ENCODE measurements around the gene TNFSF11. TPM values are rescaled to one million over a fixed set of nuclear protein-coding genes. Genes with fewer than 3 reads are reported as not detected.

Gene TNFSF11
- total and polyA plus RNA-seq, 2 donors from 2014 or later, result 0.22 TPM; not detected in 1

DNA sequence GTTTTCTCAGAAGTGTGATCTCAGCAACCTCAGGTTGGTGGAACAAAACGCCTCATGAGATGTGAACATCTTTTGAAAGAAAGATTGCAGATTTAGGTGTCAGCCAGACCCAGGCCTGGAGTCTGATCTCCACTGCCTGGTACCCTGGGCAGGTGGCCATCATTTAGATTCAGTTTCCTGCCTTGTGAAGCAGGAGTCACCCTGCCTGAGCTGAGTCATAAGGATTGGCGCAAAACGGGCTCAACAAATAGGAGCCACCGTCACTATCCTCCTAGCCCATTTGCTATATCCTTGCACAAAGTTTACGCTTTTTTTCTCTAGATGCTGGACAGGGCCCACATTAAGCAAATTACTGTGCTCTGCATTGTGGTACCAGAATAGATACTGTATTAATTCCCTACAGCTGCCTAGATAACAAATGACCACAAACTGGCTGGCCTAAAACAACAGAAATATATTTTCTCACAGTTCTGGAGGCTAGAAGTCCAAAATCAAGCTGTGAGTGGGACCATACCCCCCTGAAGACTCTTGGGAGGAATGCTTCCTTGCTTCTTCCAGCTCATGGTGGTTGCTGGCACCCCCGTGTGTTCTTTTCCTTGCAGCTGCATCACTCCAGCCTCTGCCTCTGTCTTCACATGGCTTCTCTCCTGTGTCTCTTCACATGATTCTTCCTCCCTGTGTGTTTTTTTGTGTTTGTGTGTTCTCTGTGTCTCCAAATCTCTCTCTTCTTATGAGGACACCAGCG, 38.2 kb downstream of the TNFSF11 start:
- no peak for DNase-seq
- intact Hi-C loops (cut with DNase I), result no loop called here
- Histone ChIP-seq H3K36me3 (ENCODE audit: control insufficient read depth in 2 of 3, insufficient read depth in 3 of 3, low read length in 3 of 3) (no peaks in the 10 kb centered on the region), H3K4me3 (ENCODE audit: low read length in 3 of 3) (no peak overlapping the region), H3K9me3 (ENCODE audit: control insufficient read depth in 2 of 3, insufficient read depth in 1 of 3, low read length in 3 of 3) (no peaks in the 10 kb centered on the region), H3K9ac (ENCODE audit: low read length in 3 of 3) (no peak overlapping the region), H3K27me3 (ENCODE audit: control insufficient read depth, insufficient read depth, low read length) (no peaks in the 10 kb centered on the region), H3K27ac (ENCODE audit: low read depth in 2 of 2, low read length in 2 of 2) (no peak overlapping the region), H3K4me1 (ENCODE audit: control insufficient read depth in 2 of 3, insufficient read depth in 2 of 3, low read depth in 1 of 3, low read length in 3 of 3) (no peaks in the 10 kb centered on the region)
- FAIRE-seq, result no peak
- TF ChIP-seq, protein P1, sequence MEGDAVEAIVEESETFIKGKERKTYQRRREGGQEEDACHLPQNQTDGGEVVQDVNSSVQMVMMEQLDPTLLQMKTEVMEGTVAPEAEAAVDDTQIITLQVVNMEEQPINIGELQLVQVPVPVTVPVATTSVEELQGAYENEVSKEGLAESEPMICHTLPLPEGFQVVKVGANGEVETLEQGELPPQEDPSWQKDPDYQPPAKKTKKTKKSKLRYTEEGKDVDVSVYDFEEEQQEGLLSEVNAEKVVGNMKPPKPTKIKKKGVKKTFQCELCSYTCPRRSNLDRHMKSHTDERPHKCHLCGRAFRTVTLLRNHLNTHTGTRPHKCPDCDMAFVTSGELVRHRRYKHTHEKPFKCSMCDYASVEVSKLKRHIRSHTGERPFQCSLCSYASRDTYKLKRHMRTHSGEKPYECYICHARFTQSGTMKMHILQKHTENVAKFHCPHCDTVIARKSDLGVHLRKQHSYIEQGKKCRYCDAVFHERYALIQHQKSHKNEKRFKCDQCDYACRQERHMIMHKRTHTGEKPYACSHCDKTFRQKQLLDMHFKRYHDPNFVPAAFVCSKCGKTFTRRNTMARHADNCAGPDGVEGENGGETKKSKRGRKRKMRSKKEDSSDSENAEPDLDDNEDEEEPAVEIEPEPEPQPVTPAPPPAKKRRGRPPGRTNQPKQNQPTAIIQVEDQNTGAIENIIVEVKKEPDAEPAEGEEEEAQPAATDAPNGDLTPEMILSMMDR (IDR thresholded peaks at IDR 0.05; ENCODE audit: borderline replicate concordance, extremely low read depth, insufficient read depth), result no peak

DNA sequence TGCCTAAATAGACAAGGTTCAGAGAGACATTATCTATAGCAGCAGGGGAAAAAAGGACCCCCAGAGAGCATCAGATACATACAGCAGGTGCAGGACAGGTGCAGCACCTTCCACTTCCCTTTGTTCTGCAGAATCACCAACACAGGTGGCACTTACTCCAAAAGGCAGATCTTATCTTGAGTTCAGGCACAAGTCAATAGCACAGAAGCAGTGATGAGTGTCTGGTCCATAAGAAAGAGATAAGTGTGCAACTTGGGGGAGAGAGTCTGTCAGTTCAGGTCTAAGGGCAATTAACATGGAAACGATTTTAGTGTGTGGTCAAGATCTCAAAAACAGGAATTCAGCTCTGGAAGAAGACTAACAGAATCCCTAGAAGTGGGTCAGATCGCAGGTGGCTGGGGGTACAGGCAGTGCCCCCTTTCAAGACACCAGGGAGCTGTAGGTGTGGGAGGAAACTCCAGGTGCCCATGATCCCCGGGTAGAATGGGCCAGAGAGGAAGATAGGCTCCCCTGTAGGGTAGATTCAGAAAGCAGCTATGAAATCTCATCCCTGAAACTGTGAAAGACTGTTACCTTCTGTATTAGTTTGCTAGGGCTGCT, 40.6 kb downstream of the TNFSF11 start:
- Histone ChIP-seq H3K9ac (ENCODE audit: low read length in 3 of 3) (no peak overlapping the region), H3K36me3 (ENCODE audit: control insufficient read depth in 2 of 3, insufficient read depth in 3 of 3, low read length in 3 of 3) (no peaks in the 10 kb centered on the region), H3K27ac (ENCODE audit: low read depth in 2 of 2, low read length in 2 of 2) (no peak overlapping the region), H3K4me1 (ENCODE audit: control insufficient read depth in 2 of 3, insufficient read depth in 2 of 3, low read depth in 1 of 3, low read length in 3 of 3) (no peaks in the 10 kb centered on the region), H3K27me3 (ENCODE audit: control insufficient read depth, insufficient read depth, low read length) (no peaks in the 10 kb centered on the region), H3K4me3 (ENCODE audit: low read length in 3 of 3) (no peak overlapping the region), H3K9me3 (ENCODE audit: control insufficient read depth in 2 of 3, insufficient read depth in 1 of 3, low read length in 3 of 3) (no peaks in the 10 kb centered on the region)
- FAIRE-seq, result no peak
- TF ChIP-seq, protein P1 (IDR thresholded peaks at IDR 0.05; ENCODE audit: borderline replicate concordance, extremely low read depth, insufficient read depth), result no peak
- intact Hi-C loops (cut with DNase I), result no loop called here
- no peak for DNase-seq

DNA sequence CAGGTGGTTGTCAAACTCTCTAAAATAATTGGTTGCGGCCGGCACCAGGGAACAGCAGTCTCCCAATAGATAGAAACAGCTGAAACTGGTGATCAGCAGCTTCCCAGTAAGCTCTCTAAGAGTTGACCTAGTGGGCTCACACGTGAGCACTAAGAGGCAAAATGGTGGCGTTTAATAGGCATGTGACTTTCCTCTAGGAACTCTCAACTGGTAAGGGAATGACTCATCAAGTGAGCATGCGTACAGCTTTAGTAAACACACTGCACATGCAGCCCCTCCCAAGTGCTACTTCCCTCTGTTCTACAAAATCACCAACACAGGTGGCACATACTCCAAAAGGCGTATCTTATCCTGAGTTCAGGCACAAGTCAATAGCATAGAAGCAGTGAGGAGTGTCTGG, 41.7 kb downstream of the TNFSF11 start:
- intact Hi-C loops (cut with DNase I), result no loop called here
- Histone ChIP-seq H3K27me3 (ENCODE audit: control insufficient read depth, insufficient read depth, low read length) (no peaks in the 10 kb centered on the region), H3K9me3 (ENCODE audit: control insufficient read depth in 2 of 3, insufficient read depth in 1 of 3, low read length in 3 of 3) (no peaks in the 10 kb centered on the region), H3K4me1 (ENCODE audit: control insufficient read depth in 2 of 3, insufficient read depth in 2 of 3, low read depth in 1 of 3, low read length in 3 of 3) (no peaks in the 10 kb centered on the region), H3K9ac (ENCODE audit: low read length in 3 of 3) (no peak overlapping the region), H3K36me3 (ENCODE audit: control insufficient read depth in 2 of 3, insufficient read depth in 3 of 3, low read length in 3 of 3) (no peaks in the 10 kb centered on the region), H3K27ac (ENCODE audit: low read depth in 2 of 2, low read length in 2 of 2) (no peak overlapping the region), H3K4me3 (ENCODE audit: low read length in 3 of 3) (no peak overlapping the region)
- FAIRE-seq (no peak), DNase-seq (no peak)
- TF ChIP-seq, protein P1 (IDR thresholded peaks at IDR 0.05; ENCODE audit: borderline replicate concordance, extremely low read depth, insufficient read depth), result no peak

Measured in kidney (tissue), 14 donors.